ENCODE data around the gene CREB5. TPM values are rescaled to one million over a fixed set of nuclear protein-coding genes. Genes with fewer than 3 reads are reported as not detected.
A peak's percentile ranks its signal among the peaks of the same experiment; 100 is the strongest.

Gene CREB5
- total and polyA plus RNA-seq, 2 donors (not counting 3 experiments of a cell fraction or from before 2014, with no cell fraction given) = 19.6 to 28.4 TPM

DNA sequence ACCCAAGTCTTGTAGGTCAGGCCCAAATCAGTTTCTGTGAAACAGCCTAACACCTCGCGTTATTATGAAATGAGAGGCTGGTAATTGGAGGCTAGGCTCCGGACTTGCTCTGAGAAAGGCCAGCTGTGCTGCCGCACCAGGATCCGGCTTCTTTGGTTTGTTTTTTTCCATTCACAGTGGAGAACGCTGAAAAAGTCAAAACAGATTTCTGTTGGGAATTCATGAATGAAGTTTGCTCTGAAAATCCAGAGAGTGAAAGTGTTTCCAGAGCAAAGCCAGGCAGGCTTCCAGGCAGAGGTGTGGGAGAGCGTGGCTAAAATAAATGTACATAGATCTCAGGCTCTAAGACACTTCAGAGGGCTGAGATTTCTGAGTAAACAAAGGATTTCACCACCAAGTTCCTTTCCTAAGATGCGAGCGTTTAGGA, 305.8 kb downstream of the CREB5 start:
- Histone ChIP-seq H2AFZ (ENCODE audit: low read depth, low read length) (no peak overlapping the region), H3K36me3 (ENCODE audit: control insufficient read depth in 2 of 2, extremely low read depth in 1 of 2, insufficient read depth in 2 of 2, low read length in 2 of 2) (peaks cover 2 to 3% of the 10 kb centered on the region in 2 experiments), H3K4me2 (ENCODE audit: insufficient read depth, low read length) (no peak overlapping the region), H3K27ac (ENCODE audit: insufficient read depth, low read depth, low read length) (no peak overlapping the region), H3K9ac (replicated peaks; ENCODE audit: extremely low read depth, insufficient read depth, low read length) (no peak overlapping the region), H3K4me3 (replicated peaks in 1 of 3; ENCODE audit: insufficient read depth in 1 of 3, low read depth in 1 of 3, low read length in 3 of 3) (no peak overlapping the region), H4K20me1 (replicated peaks; ENCODE audit: control insufficient read depth, extremely low read depth, insufficient read depth, low read length) (peaks cover 3% of the 10 kb centered on the region), H3K9me3 (replicated peaks; ENCODE audit: control insufficient read depth, insufficient read depth, low read length) (no peaks in the 10 kb centered on the region), H3K79me2 (ENCODE audit: control insufficient read depth, insufficient read depth, low read length) (no peaks in the 10 kb centered on the region), H3K9me1 (replicated peaks; ENCODE audit: control insufficient read depth, extremely low read depth, insufficient read depth, low read length) (no peaks in the 10 kb centered on the region), H3K27me3 (ENCODE audit: control insufficient read depth in 2 of 2, insufficient read depth in 2 of 2, low read length in 2 of 2) (no peaks in the 10 kb centered on the region), H3K4me1 (ENCODE audit: control insufficient read depth, extremely low read depth, insufficient read depth, low read length) (peaks cover 6% of the 10 kb centered on the region)
- CTCF ChIA-PET = interaction anchor here (1.5 kb wide), 1 partner anchor 32 kb away, joined by 5 read pairs; no protein-coding TSS in a partner anchor
- POLR2A ChIA-PET = no interaction called here
- dilution Hi-C loops (cut with MboI; ENCODE audit: extremely low pct_ligation_motif_present, low sequenced_read_pairs) = no loop called here
- intact Hi-C loops (cut with micrococcal nuclease) = no loop called here
- FAIRE-seq = peak; percentile 15
- no TSS peak for BruUV-seq (replicated peaks)
- DNase-seq (ENCODE audit: low read depth, low spot score) = peak; percentile 37
- TF ChIP-seq, protein P1, sequence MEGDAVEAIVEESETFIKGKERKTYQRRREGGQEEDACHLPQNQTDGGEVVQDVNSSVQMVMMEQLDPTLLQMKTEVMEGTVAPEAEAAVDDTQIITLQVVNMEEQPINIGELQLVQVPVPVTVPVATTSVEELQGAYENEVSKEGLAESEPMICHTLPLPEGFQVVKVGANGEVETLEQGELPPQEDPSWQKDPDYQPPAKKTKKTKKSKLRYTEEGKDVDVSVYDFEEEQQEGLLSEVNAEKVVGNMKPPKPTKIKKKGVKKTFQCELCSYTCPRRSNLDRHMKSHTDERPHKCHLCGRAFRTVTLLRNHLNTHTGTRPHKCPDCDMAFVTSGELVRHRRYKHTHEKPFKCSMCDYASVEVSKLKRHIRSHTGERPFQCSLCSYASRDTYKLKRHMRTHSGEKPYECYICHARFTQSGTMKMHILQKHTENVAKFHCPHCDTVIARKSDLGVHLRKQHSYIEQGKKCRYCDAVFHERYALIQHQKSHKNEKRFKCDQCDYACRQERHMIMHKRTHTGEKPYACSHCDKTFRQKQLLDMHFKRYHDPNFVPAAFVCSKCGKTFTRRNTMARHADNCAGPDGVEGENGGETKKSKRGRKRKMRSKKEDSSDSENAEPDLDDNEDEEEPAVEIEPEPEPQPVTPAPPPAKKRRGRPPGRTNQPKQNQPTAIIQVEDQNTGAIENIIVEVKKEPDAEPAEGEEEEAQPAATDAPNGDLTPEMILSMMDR (IDR thresholded peaks at IDR 0.05; ENCODE audit: extremely low read depth in 1 of 2, insufficient read depth in 1 of 2, low read depth in 1 of 2, low read length in 2 of 2) = no peak
- TF ChIP-seq JUN (IDR thresholded peaks at IDR 0.05; ENCODE audit: borderline replicate concordance, insufficient read depth, insufficient read length, low read depth) = no peak
- no peak for TF ChIP-seq GATA2 (IDR thresholded peaks at IDR 0.05; ENCODE audit: insufficient read depth, insufficient read length, low read depth, low read length)
- no peak for TF ChIP-seq POLR2AphosphoS5 (IDR thresholded peaks at IDR 0.05; ENCODE audit: insufficient read depth, low read depth, low read length)
- TF ChIP-seq EZH2 (IDR thresholded peaks at IDR 0.05; ENCODE audit: borderline replicate concordance, low read depth, low read length, severe bottlenecking) = no peak
- TF ChIP-seq FOS (IDR thresholded peaks at IDR 0.05; ENCODE audit: borderline replicate concordance, insufficient read depth, low read length) = no peak
- TF ChIP-seq POLR2A (IDR thresholded peaks at IDR 0.05; ENCODE audit: low read depth, low read length) = no peak
- no peak for TF ChIP-seq MYC (IDR thresholded peaks at IDR 0.05; ENCODE audit: low read depth, low read length)
- TF ChIP-seq, protein P2, sequence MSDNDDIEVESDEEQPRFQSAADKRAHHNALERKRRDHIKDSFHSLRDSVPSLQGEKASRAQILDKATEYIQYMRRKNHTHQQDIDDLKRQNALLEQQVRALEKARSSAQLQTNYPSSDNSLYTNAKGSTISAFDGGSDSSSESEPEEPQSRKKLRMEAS (IDR thresholded peaks at IDR 0.05; ENCODE audit: insufficient read depth, insufficient read length) = no peak

Measured in endothelial cell of umbilical vein (primary cell).